H1 (cell line): ENCODE data around the gene LOC101059915.

Experiments used
- CHD7 ChIP-seq: fragments of 300-600 bp; sonication (generic); IDR thresholded peaks from 2 replicates; pipeline ENCODE4 v1.7.1; 2012; ENCODE audit warnings: low read length, moderate library complexity, mild to moderate bottlenecking, inconsistent platforms; ENCODE audit not compliant: insufficient replicate concordance

LOC101059915 gene

GRCh38 chrX:71659959-71660358, 7.4 kb upstream of the LOC101059915 start (continued):
- TF ChIP-seq CHD7 = no peak
